Measurements from ENCODE around the gene GPHN. TPM values are rescaled to one million over a fixed set of nuclear protein-coding genes. Genes with fewer than 3 reads are reported as not detected.

Gene GPHN
- total RNA-seq, 1 experiment from 2014 or later, result 23.4 TPM

- TF ChIP-seq EZH2 (IDR thresholded peaks at IDR 0.05; ENCODE audit: low read length, unreplicated experiment), result no peak
- TF ChIP-seq CTCF (conservative IDR thresholded peaks at IDR 0.05; ENCODE audit: low read depth, low read length), result no peak
- no peak for TF ChIP-seq EZH2phosphoT487 (IDR thresholded peaks at IDR 0.05; ENCODE audit: borderline replicate concordance, low read length)
- POLR2A ChIA-PET (ENCODE audit: unreplicated experiment), result no interaction called here
- CTCF ChIA-PET, result no interaction called here
- H3F3A ChIP-seq (ENCODE audit: low read length, unreplicated experiment), result no peaks in the 10 kb centered on the region
- no peak overlapping the region for H2AFZ ChIP-seq (ENCODE audit: low read length)
- no peaks in the 10 kb centered on the region for H3K79me2 ChIP-seq (ENCODE audit: low read length)
- intact Hi-C loops (cut with micrococcal nuclease), result no loop called here
- H3K9me3 ChIP-seq (ENCODE audit: low read length), result no peaks in the 10 kb centered on the region
- H3K4me1 ChIP-seq (ENCODE audit: insufficient read depth, low read length), result no peaks in the 10 kb centered on the region
- no peak overlapping the region for H3K4me3 ChIP-seq (ENCODE audit: low read length)
- no peak for DNase-seq
- H3K36me3 ChIP-seq (ENCODE audit: low read depth, low read length), result no peaks in the 10 kb centered on the region
- H4K20me1 ChIP-seq (ENCODE audit: low read length), result no peaks in the 10 kb centered on the region
- no peaks in the 10 kb centered on the region for H3K9me2 ChIP-seq (replicated peaks; ENCODE audit: low read length)
- no peak overlapping the region for H3K9ac ChIP-seq (ENCODE audit: low read length)
- TSS peak; percentile 21 for BruUV-seq (replicated peaks)
- ATAC-seq, result no peak
- H3K27ac ChIP-seq (ENCODE audit: low read length), result no peak overlapping the region
- no peak overlapping the region for H3K4me2 ChIP-seq (ENCODE audit: low read length)
- no peaks in the 10 kb centered on the region for H3K27me3 ChIP-seq (ENCODE audit: low read length)
Observed at GRCh38 chr14:66916421-66916820, 408.5 kb downstream of the GPHN start.

GRCh38 chr14:66918527-66918926, 410.6 kb downstream of the GPHN start:
- CTCF ChIA-PET, result no interaction called here
- intact Hi-C loops (cut with micrococcal nuclease), result no loop called here
- no peak overlapping the region for H3K4me3 ChIP-seq (ENCODE audit: low read length)

More at GRCh38 chr14:66918527-66918926, 410.6 kb downstream of the GPHN start:
- DNase-seq, result no peak
- H3K27me3 ChIP-seq (ENCODE audit: low read length), result no peaks in the 10 kb centered on the region
- H3K9me3 ChIP-seq (ENCODE audit: low read length), result no peaks in the 10 kb centered on the region
- H3K27ac ChIP-seq (ENCODE audit: low read length), result no peak overlapping the region
- POLR2A ChIA-PET (ENCODE audit: unreplicated experiment), result interaction anchor here (0.6 kb wide), 2 partner anchors 11 to 105 kb away, joined by 3 to 8 read pairs; no protein-coding TSS in a partner anchor
- no peaks in the 10 kb centered on the region for H3F3A ChIP-seq (ENCODE audit: low read length, unreplicated experiment)
- no peak overlapping the region for H3K9ac ChIP-seq (ENCODE audit: low read length)
- H3K79me2 ChIP-seq (ENCODE audit: low read length), result no peaks in the 10 kb centered on the region
- no peaks in the 10 kb centered on the region for H3K9me2 ChIP-seq (replicated peaks; ENCODE audit: low read length)
- 0 out of 2 replicates have a peak, but pooled peaks cover 3% of the 10 kb centered on the region for H3K36me3 ChIP-seq (ENCODE audit: low read depth, low read length)
- ATAC-seq, result no peak
- H2AFZ ChIP-seq (ENCODE audit: low read length), result no peak overlapping the region
- no peaks in the 10 kb centered on the region for H4K20me1 ChIP-seq (ENCODE audit: low read length)
- no TSS peak for BruUV-seq (replicated peaks)
- no peak overlapping the region for H3K4me2 ChIP-seq (ENCODE audit: low read length)
- H3K4me1 ChIP-seq (ENCODE audit: insufficient read depth, low read length), result no peaks in the 10 kb centered on the region
- TF ChIP-seq EZH2phosphoT487 (IDR thresholded peaks at IDR 0.05; ENCODE audit: borderline replicate concordance, low read length) (no peak), EZH2 (IDR thresholded peaks at IDR 0.05; ENCODE audit: low read length, unreplicated experiment) (no peak), CTCF (conservative IDR thresholded peaks at IDR 0.05; ENCODE audit: low read depth, low read length) (no peak)

All from PC-3 (cell line).